Nephron progenitor cell (in vitro differentiated cells): Measurements from ENCODE around the gene PPP1R26.

Experiments used
- DNase-seq: peaks from one replicate; pipeline ENCODE4 v3.0.0; 2021
- H3K27ac Mint-ChIP-seq: 2 replicates; pipeline ENCODE4 v1.8.0; 2021; ENCODE audit warnings: mild to moderate bottlenecking, moderate library complexity, mixed read lengths
- H3K27me3 Mint-ChIP-seq: 2 replicates; pipeline ENCODE4 v1.8.0; 2021; ENCODE audit warnings: mild to moderate bottlenecking, low read depth, mixed read lengths; ENCODE audit not compliant: poor library complexity
- H3K36me3 Mint-ChIP-seq: 2 replicates; pipeline ENCODE4 v1.8.0; 2021; ENCODE audit warnings: low read depth, mixed read lengths
- H3K4me1 Mint-ChIP-seq: 2 replicates; pipeline ENCODE4 v1.8.0; 2021; ENCODE audit warnings: mixed read lengths
- H3K4me3 Mint-ChIP-seq: 2 replicates; pipeline ENCODE4 v1.8.0; 2021; ENCODE audit warnings: mild to moderate bottlenecking, moderate library complexity, mixed read lengths
- H3K9me3 Mint-ChIP-seq: 2 replicates; pipeline ENCODE4 v1.8.0; 2021; ENCODE audit warnings: mild to moderate bottlenecking, moderate library complexity, mixed read lengths
- CTCF ChIP-seq: fragments of 200-600 bp; sonication (generic); IDR thresholded peaks from 2 replicates; pipeline ENCODE4 v1.5.0; 2021; ENCODE audit warnings: antibody characterized with exemption

PPP1R26 gene

GRCh38 chr9:135536216-135536615, 56.6 kb downstream of the PPP1R26 start:
- Mint-ChIP-seq H3K27me3 (peaks cover 63% of the 10 kb centered on the region), H3K9me3 (peaks cover 10% of the 10 kb centered on the region), H3K27ac (no peak overlapping the region), H3K36me3 (no peaks in the 10 kb centered on the region), H3K4me3 (no peak overlapping the region), H3K4me1 (peaks cover 11% of the 10 kb centered on the region)
- TF ChIP-seq CTCF = no peak
- DNase-seq = no peak
